K562 (cell line): Measurements from ENCODE around the gene BSCL2. TPM values are rescaled to one million over a fixed set of nuclear protein-coding genes. Genes with fewer than 3 reads are reported as not detected.
A peak's percentile ranks its signal among the peaks of the same experiment; 100 is the strongest.

ENCODE experiments used
- C11orf30 ChIP-seq: fragments of 450-650 bp; IDR thresholded peaks from 2 replicates; pipeline ENCODE4 v1.6.1; 2016; ENCODE audit warnings: low read depth, mild to moderate bottlenecking
- CEBPG ChIP-seq, 3 experiments: fragments of 200-800 bp in 1 of 3; sonication (Bioruptor generic) in 1 of 3; sonication (generic) in 1 of 3; formaldehyde crosslinking in 1 of 3; IDR thresholded peaks in 2 of 3; conservative IDR thresholded peaks in 1 of 3; 2 replicates each; pipeline versions ENCODE4 v1.6.1 to v1.8.0; 2016 to 2022; ENCODE audit warnings: missing compliant biosample characterization in 2 of 3, missing genetic modification characterization in 2 of 3, mild to moderate bottlenecking in 1 of 3, missing genetic modification reagents in 1 of 3
- EHMT2 ChIP-seq: fragments of 450-650 bp; IDR thresholded peaks from 2 replicates; pipeline ENCODE4 v1.6.1; 2018; ENCODE audit warnings: antibody characterized with exemption
- ETV6 ChIP-seq, 3 experiments: fragments of 150-350 bp in 1 of 3; sonication (generic) in 1 of 3; formaldehyde crosslinking in 1 of 3; IDR thresholded peaks; 2 replicates each; pipeline versions ENCODE4 v1.6.1 to v1.8.0; 2014 to 2022; ENCODE audit warnings: borderline replicate concordance in 2 of 3, low read depth in 2 of 3, antibody characterized with exemption in 1 of 3, low read length in 1 of 3, mild to moderate bottlenecking in 1 of 3, missing genetic modification reagents in 1 of 3
- GABPB2 ChIP-seq: fragments of 250-450 bp; sonication (Bioruptor Pico); conservative IDR thresholded peaks from 2 replicates; pipeline ENCODE4 v1.5.1; 2021; ENCODE audit warnings: mild to moderate bottlenecking
- HDAC8 ChIP-seq: fragments of 450-650 bp; IDR thresholded peaks from 2 replicates; pipeline ENCODE4 v1.6.1; 2016; ENCODE audit warnings: mild to moderate bottlenecking, missing genetic modification characterization, moderate library complexity, missing compliant biosample characterization
- HLTF ChIP-seq: fragments of 450-650 bp; IDR thresholded peaks from 2 replicates; pipeline ENCODE4 v1.6.1; 2016
- KDM4B ChIP-seq, 2 experiments: fragments of 450-650 bp in 1 of 2; sonication (generic) in 1 of 2; IDR thresholded peaks; 2 replicates each; pipeline ENCODE4 v1.6.1; 2016 to 2017; ENCODE audit warnings: borderline replicate concordance in 2 of 2, antibody characterized with exemption in 1 of 2, low read depth in 1 of 2, mild to moderate bottlenecking in 1 of 2
- KLF10 ChIP-seq: fragments of 250-450 bp; sonication (Bioruptor Pico); IDR thresholded peaks from 2 replicates; pipeline ENCODE4 v1.6.1; 2021; ENCODE audit warnings: matching md5 sums
- L3MBTL2 ChIP-seq: fragments of 450-650 bp; IDR thresholded peaks from 2 replicates; pipeline ENCODE4 v1.6.1; 2016; ENCODE audit warnings: mild to moderate bottlenecking, moderate library complexity
- MAFF ChIP-seq: IDR thresholded peaks from 2 replicates; pipeline ENCODE4 v1.6.1; 2012; ENCODE audit warnings: low read length, improper control_type of control experiment
- MED1 ChIP-seq: sonication (generic); formaldehyde crosslinking; IDR thresholded peaks from 2 replicates; pipeline ENCODE4 v1.8.1; 2023; ENCODE audit warnings: missing genetic modification reagents, borderline replicate concordance
- NUFIP1 ChIP-seq: fragments of 450-650 bp; IDR thresholded peaks from 2 replicates; pipeline ENCODE4 v1.6.1; 2018; ENCODE audit not compliant: partially characterized antibody
- XRCC5 ChIP-seq: fragments of 200-400 bp; formaldehyde crosslinking; IDR thresholded peaks from 2 replicates; pipeline ENCODE4 v1.6.1; 2017; ENCODE audit warnings: low read depth, mild to moderate bottlenecking, low read length
- ZFPM2 ChIP-seq: fragments of 250-450 bp; sonication (Bioruptor Pico); IDR thresholded peaks from 2 replicates; pipeline ENCODE4 v1.5.1; 2022; ENCODE audit warnings: mild to moderate bottlenecking
- ZNF197 ChIP-seq: fragments of 200-800 bp; sonication (Bioruptor generic); IDR thresholded peaks from 2 replicates; pipeline ENCODE4 v1.6.1; 2016; ENCODE audit warnings: low read depth, missing genetic modification characterization, missing compliant biosample characterization
- ZNF24 ChIP-seq: fragments of 450-650 bp; IDR thresholded peaks from 2 replicates; pipeline ENCODE4 v1.6.1; 2016
- ZNF311 ChIP-seq: fragments of 250-450 bp; sonication (Bioruptor Pico); IDR thresholded peaks from 2 replicates; pipeline ENCODE4 v1.4.0; 2020; ENCODE audit warnings: mild to moderate bottlenecking, moderate library complexity
- ZNF316 ChIP-seq: fragments of 450-650 bp; IDR thresholded peaks from 2 replicates; pipeline ENCODE4 v1.6.1; 2016
- ZNF354B ChIP-seq: fragments of 250-450 bp; sonication (Bioruptor Pico); IDR thresholded peaks from 2 replicates; pipeline ENCODE4 v1.4.0; 2020
- ZNF431 ChIP-seq: sonication (generic); formaldehyde crosslinking; IDR thresholded peaks from 2 replicates; pipeline ENCODE4 v1.8.0; 2022; ENCODE audit warnings: mild to moderate bottlenecking, missing genetic modification reagents
- ZNF445 ChIP-seq: fragments of 250-450 bp; sonication (Bioruptor Pico); IDR thresholded peaks from 2 replicates; pipeline ENCODE4 v1.4.0; 2020; ENCODE audit warnings: low read depth, mild to moderate bottlenecking, moderate library complexity
- ZNF589 ChIP-seq: fragments of 200-800 bp; sonication (Bioruptor generic); IDR thresholded peaks from 2 replicates; pipeline ENCODE4 v1.6.1; 2016; ENCODE audit warnings: low read depth, missing genetic modification characterization, missing compliant biosample characterization
- polyA plus RNA-seq, 8 experiments: library from polyadenylated mRNA; depleted of rRNA in 4 of 8; stranded (reverse) in 5 of 8; unstranded in 3 of 8; fragments of >200 nt; fragmentation: Nextera tagmentation in 2 of 8; fragmentation: Illumina TruSeq in 1 of 8; extraction: Ambion mirVana in 2 of 8; extraction: Trizol in 1 of 8; gene quantifications; 2 replicates each; pipeline versions ENCODE4 v1.2.1 to v1.2.3, GENCODE V29; 2011 to 2014; ENCODE audit warnings: inconsistent platforms in 1 of 8, missing spikeins in 1 of 8
- total RNA-seq, 7 experiments: library from RNA; depleted of rRNA in 6 of 7; stranded (reverse); fragments of >200 nt in 6 of 7; fragmentation: Illumina TruSeq in 2 of 7; extraction: Trizol in 2 of 7; gene quantifications; 2 replicates each; pipeline versions ENCODE4 v1.2.1 to v1.2.3, GENCODE V29; 2011 to 2021; ENCODE audit warnings: low replicate concordance in 1 of 7
- TF ChIP-seq, protein P1 (sequence below): sonication (generic); formaldehyde crosslinking; IDR thresholded peaks from 2 replicates; pipeline ENCODE4 v1.8.1; 2023; ENCODE audit warnings: mild to moderate bottlenecking, missing genetic modification reagents
- TF ChIP-seq, protein P2 (sequence below): sonication (generic); formaldehyde crosslinking; IDR thresholded peaks from 2 replicates; pipeline ENCODE4 v1.8.0; 2022; ENCODE audit warnings: missing genetic modification reagents, mild to moderate bottlenecking, borderline replicate concordance
- TF ChIP-seq, protein P3 (sequence below): fragments of 250-450 bp; sonication (Bioruptor Pico); IDR thresholded peaks from 2 replicates; pipeline ENCODE4 v1.8.0; 2022; ENCODE audit warnings: inconsistent platforms, mild to moderate bottlenecking, moderate library complexity, borderline replicate concordance

BSCL2 gene
- total and polyA plus RNA-seq, 9 of the 15 experiments (the other 6 are each of a cell fraction or from before 2014, with no cell fraction given): 18.9 to 51.7 (median 35.2) TPM

DNA sequence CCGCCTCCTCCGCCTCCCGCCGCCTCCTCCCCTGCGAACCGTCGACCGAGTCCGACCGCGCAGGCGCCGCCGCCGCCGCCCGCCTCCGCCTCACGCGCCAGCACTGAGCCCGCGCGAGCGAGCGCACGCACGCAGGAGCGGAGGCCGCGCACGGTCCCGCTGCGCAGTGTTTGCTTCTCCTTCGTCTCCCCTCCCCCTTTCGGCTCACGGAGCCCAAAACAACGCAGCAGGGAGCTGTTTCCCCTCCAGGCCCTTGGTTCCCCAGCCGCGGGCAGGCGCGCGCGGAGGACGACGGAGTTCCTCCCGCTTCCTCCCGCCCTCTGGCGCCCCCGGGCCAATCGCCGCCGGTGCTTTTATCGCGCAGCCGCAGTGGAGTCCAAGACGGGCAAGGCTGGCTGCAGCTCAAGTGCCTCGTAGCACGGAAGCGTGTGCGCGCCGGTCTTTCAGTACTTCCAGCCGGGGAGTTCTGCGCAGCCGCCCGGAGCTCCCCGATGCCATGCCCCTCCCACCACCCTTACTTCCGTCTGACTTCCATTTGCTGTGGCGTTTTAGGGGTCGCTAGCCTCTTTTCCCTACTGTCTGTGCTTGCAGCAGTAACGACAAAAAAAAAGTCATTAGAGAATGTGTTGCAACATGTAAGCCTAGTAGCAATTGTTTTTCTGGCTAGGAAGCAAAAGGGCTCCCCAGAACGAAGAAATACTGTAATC is 20.1 kb upstream of the BSCL2 start, which contains the start of gene HNRNPUL2 (continued):
- TF ChIP-seq ZFPM2 (no peak; the same call in 1 of the 2 replicates), KLF10 (CRISPR knock-in tag) (no peak), XRCC5 (no peak), ZNF431 (CRISPR knock-in tag) (peak; percentile 82), ZNF445 (CRISPR knock-in tag) (no peak), ETV6 (IDR thresholded peaks at IDR 0.05; ENCODE audit: borderline replicate concordance in 1 of 2, low read depth in 2 of 2, low read length in 1 of 2) (peak in 1 of 2 experiments; percentile 13; a peak in 1 of 4 replicates), ETV6 (CRISPR knock-in tag; IDR thresholded peaks at IDR 0.05; ENCODE audit: borderline replicate concordance) (no peak), EHMT2 (no peak), L3MBTL2 (peak; percentile 99), ZNF197 (CRISPR knock-in tag) (no peak), ZNF24 (peak; percentile 68), CEBPG (CRISPR knock-in tag; IDR thresholded peaks at IDR 0.05) (no peak), CEBPG (tag; conservative IDR thresholded peaks at IDR 0.05 in 1 of 2, IDR thresholded peaks at IDR 0.05 in 1 of 2) (no peak; a peak in 1 of 4 replicates), NUFIP1 (no peak), ZNF316 (no peak), MAFF (no peak), HLTF (no peak), ZNF311 (no peak; the same call in 1 of the 2 replicates), MED1 (CRISPR knock-in tag) (no peak; the same call in 1 of the 2 replicates), C11orf30 (0 out of 2 replicates have a peak, but pooled peaks have one; percentile 28), ZNF354B (CRISPR knock-in tag) (no peak), KDM4B (IDR thresholded peaks at IDR 0.05; ENCODE audit: borderline replicate concordance in 2 of 2, low read depth in 1 of 2) (peak in 1 of 2 experiments; percentile 75; a peak in 1 of 4 replicates), HDAC8 (tag) (peak; percentile 61; the same call in 1 of the 2 replicates), GABPB2 (CRISPR knock-in tag) (no peak), ZNF589 (CRISPR knock-in tag) (no peak; the same call in 1 of the 2 replicates)
- TF ChIP-seq, protein P1, sequence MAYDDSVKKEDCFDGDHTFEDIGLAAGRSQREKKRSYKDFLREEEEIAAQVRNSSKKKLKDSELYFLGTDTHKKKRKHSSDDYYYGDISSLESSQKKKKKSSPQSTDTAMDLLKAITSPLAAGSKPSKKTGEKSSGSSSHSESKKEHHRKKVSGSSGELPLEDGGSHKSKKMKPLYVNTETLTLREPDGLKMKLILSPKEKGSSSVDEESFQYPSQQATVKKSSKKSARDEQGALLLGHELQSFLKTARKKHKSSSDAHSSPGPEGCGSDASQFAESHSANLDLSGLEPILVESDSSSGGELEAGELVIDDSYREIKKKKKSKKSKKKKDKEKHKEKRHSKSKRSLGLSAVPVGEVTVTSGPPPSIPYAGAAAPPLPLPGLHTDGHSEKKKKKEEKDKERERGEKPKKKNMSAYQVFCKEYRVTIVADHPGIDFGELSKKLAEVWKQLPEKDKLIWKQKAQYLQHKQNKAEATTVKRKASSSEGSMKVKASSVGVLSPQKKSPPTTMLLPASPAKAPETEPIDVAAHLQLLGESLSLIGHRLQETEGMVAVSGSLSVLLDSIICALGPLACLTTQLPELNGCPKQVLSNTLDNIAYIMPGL: 0 out of 2 replicates have a peak, but pooled peaks have one; percentile 76
- TF ChIP-seq, protein P2, sequence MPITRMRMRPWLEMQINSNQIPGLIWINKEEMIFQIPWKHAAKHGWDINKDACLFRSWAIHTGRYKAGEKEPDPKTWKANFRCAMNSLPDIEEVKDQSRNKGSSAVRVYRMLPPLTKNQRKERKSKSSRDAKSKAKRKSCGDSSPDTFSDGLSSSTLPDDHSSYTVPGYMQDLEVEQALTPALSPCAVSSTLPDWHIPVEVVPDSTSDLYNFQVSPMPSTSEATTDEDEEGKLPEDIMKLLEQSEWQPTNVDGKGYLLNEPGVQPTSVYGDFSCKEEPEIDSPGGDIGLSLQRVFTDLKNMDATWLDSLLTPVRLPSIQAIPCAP (CRISPR knock-in tag): no peak
- TF ChIP-seq, protein P3, sequence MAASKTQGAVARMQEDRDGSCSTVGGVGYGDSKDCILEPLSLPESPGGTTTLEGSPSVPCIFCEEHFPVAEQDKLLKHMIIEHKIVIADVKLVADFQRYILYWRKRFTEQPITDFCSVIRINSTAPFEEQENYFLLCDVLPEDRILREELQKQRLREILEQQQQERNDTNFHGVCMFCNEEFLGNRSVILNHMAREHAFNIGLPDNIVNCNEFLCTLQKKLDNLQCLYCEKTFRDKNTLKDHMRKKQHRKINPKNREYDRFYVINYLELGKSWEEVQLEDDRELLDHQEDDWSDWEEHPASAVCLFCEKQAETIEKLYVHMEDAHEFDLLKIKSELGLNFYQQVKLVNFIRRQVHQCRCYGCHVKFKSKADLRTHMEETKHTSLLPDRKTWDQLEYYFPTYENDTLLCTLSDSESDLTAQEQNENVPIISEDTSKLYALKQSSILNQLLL (CRISPR knock-in tag): no peak
